ENCODE data around the gene WIPI1. TPM values are rescaled to one million over a fixed set of nuclear protein-coding genes. Genes with fewer than 3 reads are reported as not detected.

WIPI1 gene
- total and polyA plus RNA-seq, 2 of the 13 experiments (the other 11 are each of a cell fraction or from before 2014, with no cell fraction given): 29.4 to 141 TPM

GRCh38 chr17:68457539-68458259 is 403 bp upstream of the WIPI1 start (continued):
- TF ChIP-seq PATZ1 (CRISPR knock-in tag; IDR thresholded peaks at IDR 0.05) (peak; percentile 77), ZNF256 (CRISPR knock-in tag; conservative IDR thresholded peaks at IDR 0.05) (0 out of 2 replicates have a peak, but pooled peaks have one; percentile 12), RFX5 (IDR thresholded peaks at IDR 0.05; ENCODE audit: low read depth, low read length) (peak; percentile 81), SP4 (CRISPR knock-in tag; IDR thresholded peaks at IDR 0.05) (peak; percentile 100), ZMAT5 (CRISPR knock-in tag; IDR thresholded peaks at IDR 0.05; ENCODE audit: borderline replicate concordance, low read depth) (no peak), HNRNPK (IDR thresholded peaks at IDR 0.05; ENCODE audit: low read depth, low read length, poor library complexity, severe bottlenecking) (peak; percentile 92), ELF4 (CRISPR knock-in tag; IDR thresholded peaks at IDR 0.05; ENCODE audit: borderline replicate concordance) (no peak), ZNF784 (CRISPR knock-in tag; IDR thresholded peaks at IDR 0.05; ENCODE audit: borderline replicate concordance) (peak; percentile 53; the same call in 1 of the 2 replicates), SP1 (IDR thresholded peaks at IDR 0.05) (peak; percentile 91), SP1 (CRISPR knock-in tag; IDR thresholded peaks at IDR 0.05) (peak; percentile 99), TEF (CRISPR knock-in tag; IDR thresholded peaks at IDR 0.05) (0 out of 2 replicates have a peak, but pooled peaks have one; percentile 6), ZMAT3 (CRISPR knock-in tag; conservative IDR thresholded peaks at IDR 0.05) (0 out of 2 replicates have a peak, but pooled peaks have one; percentile 20), ATF7-NPFF (CRISPR knock-in tag; IDR thresholded peaks at IDR 0.05; ENCODE audit: low read depth) (peak; percentile 81; the same call in 1 of the 2 replicates), ZNF232 (CRISPR knock-in tag; IDR thresholded peaks at IDR 0.05; ENCODE audit: borderline replicate concordance) (peak; percentile 51; the same call in 1 of the 2 replicates), ERF (CRISPR knock-in tag; IDR thresholded peaks at IDR 0.05) (peak; percentile 92; the same call in 1 of the 2 replicates), ZNF282 (IDR thresholded peaks at IDR 0.05; ENCODE audit: partially characterized antibody) (no peak), ZNF878 (CRISPR knock-in tag; IDR thresholded peaks at IDR 0.05) (no peak), RCOR2 (CRISPR knock-in tag; IDR thresholded peaks at IDR 0.05) (no peak), ZNF343 (CRISPR knock-in tag; IDR thresholded peaks at IDR 0.05) (peak; percentile 45; the same call in 1 of the 2 replicates), TOE1 (CRISPR knock-in tag; IDR thresholded peaks at IDR 0.05) (no peak), TRIM22 (IDR thresholded peaks at IDR 0.05) (no peak), SOX13 (IDR thresholded peaks at IDR 0.05) (no peak), SOX13 (CRISPR knock-in tag; conservative IDR thresholded peaks at IDR 0.05 in 1 of 2, IDR thresholded peaks at IDR 0.05 in 1 of 2) (peak in 1 of 2 experiments; percentile 62; a peak in 1 of 4 replicates), NCOA5 (CRISPR knock-in tag; IDR thresholded peaks at IDR 0.05) (no peak), FOXK1 (CRISPR knock-in tag; IDR thresholded peaks at IDR 0.05; ENCODE audit: borderline replicate concordance, low read depth) (peak; percentile 100), GABPB1 (CRISPR knock-in tag; IDR thresholded peaks at IDR 0.05) (peak; percentile 82)

Measured in HepG2 (cell line).